CD4-positive, alpha-beta T cell treated with Interferon gamma for 1 hour (primary cell): Measurements from ENCODE around the gene ABCA1.

Experiments
- DNase-seq: peaks from one replicate; pipeline ENCODE4 v3.0.0-alpha.2; 2020

The ABCA1 gene

GRCh38 chr9:104747245-104747564 lies 180.8 kb downstream of the ABCA1 start:
- DNase-seq = no peak

- no peak for DNase-seq
Observed at GRCh38 chr9:104746798-104747197, 181.2 kb downstream of the ABCA1 start.

GRCh38 chr9:104746285-104746684 lies 181.7 kb downstream of the ABCA1 start:
- DNase-seq = no peak

- DNase-seq = no peak
Observed at GRCh38 chr9:104745852-104746251, 182.1 kb downstream of the ABCA1 start.

- DNase-seq = no peak
Observed at GRCh38 chr9:104743376-104743985, 184.5 kb downstream of the ABCA1 start.

GRCh38 chr9:104740621-104741020 lies 187.3 kb downstream of the ABCA1 start:
- no peak for DNase-seq

GRCh38 chr9:104738452-104738851 lies 189.5 kb downstream of the ABCA1 start:
- DNase-seq = no peak
